ENCODE data around the gene PLXNA4.

The PLXNA4 gene

DNA sequence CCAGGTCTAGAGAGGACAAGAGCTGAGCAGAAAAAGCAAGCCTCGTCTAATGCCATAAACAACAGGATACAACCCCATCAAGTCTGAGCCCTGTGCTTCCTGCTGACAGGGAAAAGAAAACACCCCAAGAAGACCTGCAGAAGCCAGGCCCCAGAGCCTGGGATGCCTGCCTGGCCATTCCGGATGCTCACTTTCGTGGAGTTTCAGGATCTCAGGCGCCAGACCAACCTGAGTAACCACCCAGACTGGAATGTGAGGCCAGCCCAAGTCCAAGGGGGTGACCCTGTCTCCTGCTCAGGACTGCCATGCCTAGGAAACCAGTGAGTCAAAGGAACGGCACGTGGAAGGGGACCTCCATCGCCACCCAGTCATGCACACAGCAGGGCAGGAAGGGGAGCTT is 74.3 kb downstream of the PLXNA4 start:
- no peak for DNase-seq (ENCODE audit: low read depth)

DNA sequence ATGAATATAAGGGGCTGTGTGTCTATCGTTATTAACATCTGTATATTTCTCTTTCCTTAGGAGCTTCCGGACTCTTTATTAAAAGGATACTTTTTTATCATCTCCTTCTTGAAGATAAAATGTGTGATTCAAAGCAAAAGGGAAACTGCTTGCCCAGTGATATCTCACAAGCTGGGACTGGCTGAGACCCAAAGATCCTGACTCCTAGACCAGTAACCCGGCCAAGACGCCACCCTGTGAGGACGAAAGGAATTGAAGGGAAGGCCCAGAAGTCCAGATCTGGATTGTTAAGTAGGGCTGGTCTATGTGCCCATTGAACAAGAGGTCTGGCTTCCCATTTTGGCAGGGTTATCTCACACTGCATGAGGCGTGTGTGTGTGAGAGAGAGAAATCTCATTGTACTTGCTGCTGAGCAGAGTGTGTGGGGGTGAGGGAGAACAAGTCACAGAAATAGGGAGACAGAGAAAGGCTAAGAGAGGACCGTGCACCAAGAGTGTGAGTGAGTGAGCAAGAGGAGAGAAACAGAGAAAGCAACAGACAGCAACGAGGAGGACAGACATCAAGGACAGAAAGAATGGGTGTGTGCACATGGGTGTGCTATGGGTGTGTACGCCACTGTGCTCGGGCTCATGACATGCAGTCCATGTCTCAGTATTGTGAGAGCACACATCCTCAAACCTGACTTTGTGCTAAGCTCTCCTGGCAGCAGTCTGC is 75.4 kb downstream of the PLXNA4 start:
- no peak for DNase-seq (ENCODE audit: low read depth)

DNA sequence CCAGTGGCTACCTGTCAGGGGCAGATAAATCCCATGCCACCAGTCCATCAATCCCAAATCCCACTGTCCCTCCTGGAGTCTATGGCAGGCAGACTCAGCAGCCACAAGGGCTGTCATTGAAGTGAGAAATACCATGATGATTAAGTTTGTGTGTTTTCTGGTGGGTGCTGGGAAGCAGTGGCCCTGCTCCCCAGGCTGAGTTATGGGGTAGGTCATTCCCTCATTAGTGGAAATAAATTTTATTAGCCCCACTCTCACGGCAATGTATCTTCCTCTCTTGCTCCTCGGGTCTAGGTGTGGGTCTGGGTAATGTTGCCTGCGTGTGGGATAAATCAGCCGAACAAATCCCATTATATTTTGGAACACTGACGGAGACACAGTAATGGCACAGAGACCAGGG is 76.8 kb downstream of the PLXNA4 start:
- DNase-seq (ENCODE audit: low read depth): no peak

DNA sequence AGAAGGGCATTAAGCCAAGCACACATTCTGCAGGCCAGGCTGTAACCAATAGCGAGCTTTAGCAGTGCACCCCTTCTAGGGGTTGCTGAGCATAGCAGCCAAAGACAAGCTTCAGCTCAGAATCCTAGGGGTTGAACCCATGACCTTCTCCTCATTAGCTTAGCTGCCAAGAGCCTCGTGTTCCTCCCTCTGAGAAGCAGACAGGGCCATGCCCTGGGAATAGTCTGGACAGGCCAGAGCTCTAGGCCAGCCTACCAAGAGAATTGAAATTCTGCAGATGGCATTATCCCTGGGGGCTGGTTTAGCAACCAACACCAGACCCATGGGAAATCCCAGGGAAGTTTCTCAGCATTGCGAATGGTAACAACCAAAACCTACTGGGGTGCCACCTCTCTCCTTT is 77.2 kb downstream of the PLXNA4 start:
- no peak for DNase-seq (ENCODE audit: low read depth)

DNA sequence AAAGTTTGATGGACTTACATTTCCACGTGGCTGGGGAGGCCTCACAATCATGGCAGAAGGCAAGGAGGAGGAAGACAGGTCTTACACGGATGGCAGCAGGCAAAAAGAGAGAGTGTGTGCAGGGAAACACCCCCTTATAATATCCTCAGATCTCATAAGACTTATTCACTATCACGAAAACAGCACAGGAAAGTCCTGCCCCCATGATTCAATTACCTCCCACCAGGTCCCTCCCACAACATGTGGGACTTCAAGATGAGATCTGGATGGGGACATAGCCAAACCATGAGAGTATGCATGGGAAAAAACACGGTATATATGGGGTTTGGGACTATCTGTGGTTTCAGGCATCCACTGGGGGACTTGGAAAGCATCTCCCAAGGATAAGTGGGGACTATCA is 78.0 kb downstream of the PLXNA4 start:
- no peak for DNase-seq (ENCODE audit: low read depth)

DNA sequence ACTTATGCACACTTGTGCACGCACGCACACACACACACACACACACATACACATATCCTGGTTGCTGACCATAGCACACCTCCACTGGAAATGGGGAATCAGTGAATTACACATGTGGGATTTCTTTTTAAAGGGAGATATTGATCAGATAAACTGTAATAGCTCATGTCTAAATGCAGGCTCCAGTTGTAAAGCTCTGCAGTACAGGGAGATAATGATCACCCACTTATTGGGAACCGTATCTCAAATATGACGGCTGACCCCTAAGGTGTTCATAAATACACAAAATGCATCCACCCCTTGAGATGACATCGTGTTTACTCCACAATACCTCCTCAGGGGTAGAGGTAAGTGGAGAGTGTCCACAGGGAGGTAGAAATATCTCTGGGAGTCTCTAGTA is 79.2 kb downstream of the PLXNA4 start:
- no peak for DNase-seq (ENCODE audit: low read depth)

DNA sequence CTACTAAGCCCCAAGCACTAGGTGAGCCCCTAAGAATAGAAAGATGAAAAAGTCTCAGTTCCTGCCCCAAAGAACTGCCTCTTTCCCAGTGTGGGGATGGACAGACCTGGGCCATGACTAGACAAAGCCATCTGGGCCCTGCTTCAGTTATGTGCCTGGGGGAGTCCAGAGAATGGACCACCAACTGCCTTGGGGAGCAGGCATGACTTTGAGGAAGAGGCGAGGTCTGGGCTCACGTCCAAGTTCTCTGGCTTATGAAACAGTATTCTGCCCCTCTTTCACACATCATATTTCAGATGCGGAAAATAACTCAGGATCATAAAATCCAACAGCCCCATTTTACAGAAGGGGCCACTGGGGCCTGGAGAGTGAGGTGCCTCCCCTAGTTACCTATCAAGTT is 80.3 kb downstream of the PLXNA4 start:
- no peak for DNase-seq (ENCODE audit: low read depth)

DNA sequence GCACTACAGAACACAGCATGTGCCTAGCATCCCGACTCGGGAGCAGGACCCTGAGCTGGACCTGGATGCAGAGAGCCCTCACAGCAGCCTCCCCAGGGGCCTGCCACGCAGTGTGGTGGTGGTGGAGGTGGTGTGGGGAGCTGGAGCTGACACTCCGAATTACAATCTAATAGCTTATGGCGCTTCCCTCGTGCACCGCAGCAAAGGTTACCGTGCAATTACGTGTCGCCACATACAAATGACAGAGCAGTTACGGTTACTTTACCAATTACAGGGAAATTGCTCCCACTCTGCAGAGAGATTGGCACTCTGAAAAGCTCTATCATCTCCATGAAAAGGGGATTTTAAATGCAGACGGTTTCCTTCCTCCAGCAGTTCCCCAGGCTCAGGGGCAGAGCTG is 81.8 kb downstream of the PLXNA4 start:
- no peak for DNase-seq (ENCODE audit: low read depth)

DNA sequence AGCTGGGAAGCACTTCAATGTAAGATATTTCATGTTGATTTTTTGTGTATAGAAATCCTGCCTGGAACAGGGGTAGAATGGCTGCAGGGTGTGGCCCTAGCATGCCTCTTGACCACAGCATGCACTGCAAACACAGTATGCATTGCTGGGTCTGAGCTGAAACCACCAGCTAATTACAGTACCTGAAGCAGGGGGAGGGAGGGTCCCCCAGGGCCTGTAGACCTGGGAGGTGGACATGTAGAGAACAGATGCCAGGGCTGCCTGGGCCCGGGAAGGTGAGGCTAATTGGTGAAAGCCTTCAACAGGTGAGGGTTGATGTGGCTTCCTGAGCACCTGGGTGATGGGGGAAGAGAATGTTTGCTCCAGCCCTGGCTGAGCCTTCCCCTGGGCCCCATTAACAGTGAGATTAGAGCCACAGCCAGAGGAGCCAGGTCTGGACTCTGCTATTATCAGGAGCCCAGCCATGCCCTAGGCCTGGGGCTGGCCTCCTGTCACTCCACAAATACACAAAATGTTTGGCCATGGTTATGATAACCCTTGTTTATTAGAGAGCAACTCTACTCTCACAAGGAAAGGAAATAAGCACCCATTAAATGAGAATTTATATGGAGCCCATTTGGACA is 83.3 kb downstream of the PLXNA4 start:
- no peak for DNase-seq (ENCODE audit: low read depth)

DNA sequence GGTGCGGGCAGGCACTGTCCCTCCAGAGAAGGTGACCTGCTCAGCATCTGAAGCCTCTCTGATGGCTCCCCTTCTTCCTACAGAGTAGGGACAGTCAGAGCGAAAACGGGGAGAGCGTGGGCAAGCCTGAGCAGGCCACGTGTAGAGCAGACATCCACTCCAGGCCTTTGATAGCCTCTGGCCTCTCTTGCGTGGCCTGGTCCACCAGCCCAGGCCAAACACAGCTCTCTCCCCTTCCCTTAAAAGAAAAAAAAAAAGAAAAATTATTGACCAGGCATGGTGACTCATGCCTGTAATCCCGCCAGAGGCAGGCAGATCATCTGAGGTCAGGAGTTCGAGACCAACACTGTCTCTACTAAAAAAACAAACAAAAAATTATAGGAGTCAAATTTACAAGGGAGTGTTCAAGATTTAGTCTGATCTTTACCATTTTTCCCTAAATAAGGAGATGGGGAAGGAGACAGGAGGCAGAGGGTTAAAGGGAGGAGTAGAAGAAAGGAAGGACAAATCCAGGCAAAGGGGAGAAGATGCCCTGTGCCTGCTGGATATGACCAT is 84.8 kb downstream of the PLXNA4 start:
- DNase-seq (ENCODE audit: low read depth): no peak

DNA sequence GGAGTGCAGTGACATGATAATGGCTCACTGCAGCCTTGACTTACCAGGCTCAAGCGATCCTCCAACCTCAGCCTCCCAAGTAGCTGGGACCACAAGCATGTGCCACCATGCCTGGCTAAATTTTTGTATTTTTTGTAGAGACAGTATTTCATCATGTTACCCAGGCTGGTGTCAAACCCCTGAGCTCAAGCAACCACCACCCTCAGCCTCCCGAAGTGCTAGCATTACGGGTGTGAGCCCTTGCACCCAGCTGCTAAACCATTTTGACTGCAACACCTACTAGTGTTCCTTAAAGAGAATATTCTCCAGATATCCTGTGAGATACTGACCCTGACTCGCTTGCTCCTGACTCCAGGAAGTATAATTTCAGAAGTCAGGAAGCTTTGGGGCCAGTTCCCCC is 85.8 kb downstream of the PLXNA4 start:
- DNase-seq (ENCODE audit: low read depth): no peak

DNA sequence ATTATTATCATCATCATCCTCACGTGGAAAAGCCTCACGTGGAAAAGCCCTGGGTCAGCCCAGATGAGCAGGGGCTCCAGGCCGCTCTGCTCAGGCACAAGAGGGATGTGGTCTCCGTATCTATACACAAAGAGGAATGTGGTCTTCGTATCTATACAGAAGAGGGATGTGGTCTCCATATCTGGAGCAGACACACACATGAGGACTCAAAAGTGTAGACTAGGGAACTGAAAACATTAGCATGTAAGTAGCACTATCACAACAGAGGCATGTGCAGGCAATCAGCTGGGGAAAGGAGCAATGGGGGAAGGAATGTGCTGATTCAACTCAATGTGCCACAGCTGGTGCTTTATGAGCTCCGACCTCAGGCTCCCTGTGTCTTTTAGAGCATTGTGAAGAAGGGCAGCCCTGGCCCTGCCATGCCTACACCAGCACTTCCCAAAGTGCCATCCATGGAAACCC is 86.5 kb downstream of the PLXNA4 start:
- DNase-seq (ENCODE audit: low read depth): no peak

DNA sequence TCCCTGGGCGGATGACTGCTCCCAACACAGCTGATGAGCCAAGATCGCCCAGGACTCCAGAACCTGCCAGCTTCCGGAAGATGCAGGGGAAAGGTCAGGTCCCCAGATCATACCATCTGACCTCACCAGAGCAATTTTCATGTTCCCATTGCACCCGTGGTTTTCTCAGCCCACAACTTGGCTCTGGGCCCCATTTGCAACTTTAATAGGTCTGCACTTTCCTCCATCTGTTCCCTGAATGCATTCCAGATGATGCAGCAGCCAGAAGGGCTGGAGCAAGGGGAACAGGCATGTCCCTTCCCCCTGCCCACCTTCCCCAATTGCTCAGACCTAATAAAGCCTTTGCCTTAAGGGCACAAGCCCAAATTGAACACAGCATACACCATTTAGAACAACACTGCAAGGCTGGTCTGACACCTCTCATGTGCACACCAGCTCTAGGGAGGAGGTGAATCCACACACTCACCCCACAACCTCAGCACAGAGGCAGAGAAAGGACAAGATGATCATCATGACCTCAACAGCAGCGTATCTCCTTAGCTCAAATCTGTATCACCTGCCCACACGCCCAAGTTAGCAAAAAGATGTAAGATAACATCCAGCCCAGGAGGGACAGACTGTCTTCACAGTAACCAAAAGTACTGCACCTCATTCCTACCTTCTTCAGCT is 87.5 kb downstream of the PLXNA4 start:
- no peak for DNase-seq (ENCODE audit: low read depth)

DNA sequence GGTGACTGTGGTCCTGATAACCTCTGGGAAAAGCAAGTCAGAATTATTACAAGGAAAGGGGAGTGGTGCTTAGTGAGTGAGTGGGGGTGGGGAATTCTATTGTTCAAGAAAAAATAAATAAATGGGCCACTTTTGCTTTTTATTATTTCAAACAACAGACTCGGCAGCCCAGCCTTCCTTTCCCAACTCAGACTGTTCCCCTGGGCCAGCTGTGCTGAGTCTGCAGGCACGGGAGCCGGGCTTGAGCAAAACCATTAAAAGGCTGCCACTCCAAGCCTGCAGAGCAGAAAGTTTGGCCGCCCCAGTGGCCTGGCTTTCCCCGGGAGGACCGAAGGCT is 90.0 kb downstream of the PLXNA4 start:
- DNase-seq (ENCODE audit: low read depth): no peak

DNA sequence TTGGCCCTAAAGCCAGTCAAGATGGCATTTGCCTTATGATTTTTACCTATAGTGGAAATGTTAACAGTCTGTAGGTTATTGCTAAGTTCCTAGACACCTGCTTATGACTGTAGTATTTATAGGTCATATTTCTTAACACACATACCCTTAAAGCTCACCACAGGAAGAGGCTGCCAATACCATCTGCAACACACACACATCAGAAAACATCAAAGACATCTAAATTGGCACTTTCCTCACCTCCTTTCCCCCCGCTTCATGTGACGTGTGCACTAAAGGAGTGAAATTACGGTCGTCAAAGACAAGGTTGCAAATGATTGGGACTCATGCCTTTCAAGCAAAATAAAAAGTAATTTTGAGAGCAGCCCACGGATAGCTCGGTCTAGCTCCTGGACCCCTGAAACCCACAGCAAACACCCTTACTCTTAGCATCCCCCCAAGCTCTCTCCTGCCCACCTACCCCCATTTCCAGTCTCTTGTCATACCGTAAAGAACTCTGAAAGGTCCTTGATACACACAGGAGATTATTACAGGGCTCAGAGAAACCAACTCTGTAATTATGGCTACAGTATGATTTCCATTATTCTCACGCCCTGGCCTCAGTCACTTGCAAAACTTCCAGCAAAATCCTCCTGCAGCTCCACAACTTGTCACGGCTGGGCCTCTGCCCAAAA is 90.5 kb downstream of the PLXNA4 start:
- no peak for DNase-seq (ENCODE audit: low read depth)

DNA sequence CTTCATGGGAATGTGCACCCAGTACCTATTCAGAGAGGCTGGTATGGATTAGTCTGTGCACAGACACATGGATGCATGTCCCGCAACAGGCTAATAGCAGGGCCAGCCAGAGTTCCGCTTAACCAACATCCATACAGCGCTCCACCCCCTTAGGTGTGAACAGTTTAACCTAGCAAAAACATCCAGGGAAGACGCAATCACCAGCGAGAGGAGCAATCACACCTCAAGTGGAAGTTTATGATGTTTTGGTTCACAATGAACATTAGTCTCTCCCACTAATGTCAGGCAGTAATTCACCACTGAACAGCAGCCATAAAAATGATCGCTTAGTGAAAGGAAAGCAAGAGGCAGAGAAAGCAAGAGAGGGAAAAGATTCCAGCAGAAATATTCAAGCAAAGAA is 91.1 kb downstream of the PLXNA4 start:
- no peak for DNase-seq (ENCODE audit: low read depth)

DNA sequence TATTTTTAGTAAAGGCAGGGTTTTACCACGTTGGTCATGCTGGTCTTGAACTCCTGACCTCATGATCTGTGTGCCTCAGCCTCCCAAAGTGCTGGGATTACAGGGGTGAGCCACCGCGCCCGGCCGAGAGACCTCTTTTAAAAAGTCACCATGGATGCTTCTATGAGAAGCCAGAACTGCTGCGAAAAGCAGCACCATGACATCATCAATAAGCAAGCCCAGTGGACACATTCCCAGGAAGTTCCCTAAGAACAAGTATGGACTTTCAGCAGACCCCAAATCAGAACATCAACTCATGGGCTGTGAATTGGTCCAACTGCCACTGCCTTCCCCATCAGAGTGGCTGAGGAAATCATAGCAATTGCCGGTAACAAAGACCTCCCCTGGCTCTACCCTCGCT is 93.4 kb downstream of the PLXNA4 start:
- no peak for DNase-seq (ENCODE audit: low read depth)

DNA sequence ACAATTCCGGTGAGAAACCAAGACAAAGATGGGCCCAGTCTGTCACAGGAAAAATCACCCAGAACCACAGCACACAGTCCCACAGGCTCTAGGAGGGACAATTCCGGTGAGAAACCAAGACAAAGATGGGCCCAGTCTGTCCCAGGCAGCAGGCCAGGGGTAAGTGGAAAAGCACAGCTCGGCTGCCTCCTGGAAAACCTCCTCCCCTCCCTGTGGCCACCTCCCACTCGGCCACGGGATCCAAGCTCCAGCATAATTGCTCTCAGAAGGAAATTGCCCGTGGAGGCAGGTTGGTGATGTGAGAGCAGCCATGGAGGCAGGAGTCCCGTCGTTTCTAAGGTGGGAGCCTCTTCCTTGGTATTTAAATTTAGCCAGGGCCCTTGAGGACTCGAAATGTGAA is 95.7 kb downstream of the PLXNA4 start:
- DNase-seq (ENCODE audit: low read depth): no peak

DNA sequence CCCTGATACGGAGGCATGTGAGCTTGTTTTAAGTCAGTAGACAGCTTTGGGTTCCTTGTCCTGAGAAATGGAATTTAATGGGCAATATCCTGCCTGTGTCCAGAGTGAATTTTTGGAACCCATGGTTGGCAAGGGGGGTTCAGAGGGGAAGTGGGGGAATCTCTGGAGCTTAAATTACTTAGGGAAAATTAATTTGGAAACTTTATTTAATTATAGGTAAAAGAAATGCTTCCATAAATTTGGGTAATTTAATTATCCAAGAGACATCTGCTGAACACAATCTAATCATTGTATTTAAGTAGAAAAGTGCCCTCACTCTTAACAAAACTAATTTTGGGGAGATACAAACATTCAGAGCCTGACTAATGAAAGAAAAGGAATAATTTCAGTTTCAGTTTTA is 99.7 kb downstream of the PLXNA4 start:
- no peak for DNase-seq (ENCODE audit: low read depth)

DNA sequence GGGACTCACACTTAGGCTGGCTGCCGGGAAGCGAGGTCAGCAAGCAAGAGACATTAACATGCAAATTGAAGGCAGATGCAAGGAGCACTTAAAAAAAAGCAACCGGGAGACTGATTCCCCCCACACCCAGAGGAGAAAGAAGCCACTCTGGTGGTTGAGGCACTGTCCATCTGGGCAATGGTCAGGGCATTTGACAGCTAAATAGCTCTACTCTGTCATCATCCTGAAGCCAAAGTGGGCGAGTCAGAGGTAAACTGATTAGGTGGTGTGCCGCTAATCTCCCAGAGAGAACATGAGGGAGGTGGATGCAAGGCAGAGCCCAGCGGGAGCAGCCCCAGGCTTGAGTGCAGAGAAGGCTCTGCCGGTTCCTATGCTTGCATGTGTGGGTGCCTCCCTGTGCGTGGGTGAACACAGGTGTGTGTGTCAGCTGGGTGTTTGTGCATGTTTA is 100.6 kb downstream of the PLXNA4 start:
- no peak for DNase-seq (ENCODE audit: low read depth)

DNA sequence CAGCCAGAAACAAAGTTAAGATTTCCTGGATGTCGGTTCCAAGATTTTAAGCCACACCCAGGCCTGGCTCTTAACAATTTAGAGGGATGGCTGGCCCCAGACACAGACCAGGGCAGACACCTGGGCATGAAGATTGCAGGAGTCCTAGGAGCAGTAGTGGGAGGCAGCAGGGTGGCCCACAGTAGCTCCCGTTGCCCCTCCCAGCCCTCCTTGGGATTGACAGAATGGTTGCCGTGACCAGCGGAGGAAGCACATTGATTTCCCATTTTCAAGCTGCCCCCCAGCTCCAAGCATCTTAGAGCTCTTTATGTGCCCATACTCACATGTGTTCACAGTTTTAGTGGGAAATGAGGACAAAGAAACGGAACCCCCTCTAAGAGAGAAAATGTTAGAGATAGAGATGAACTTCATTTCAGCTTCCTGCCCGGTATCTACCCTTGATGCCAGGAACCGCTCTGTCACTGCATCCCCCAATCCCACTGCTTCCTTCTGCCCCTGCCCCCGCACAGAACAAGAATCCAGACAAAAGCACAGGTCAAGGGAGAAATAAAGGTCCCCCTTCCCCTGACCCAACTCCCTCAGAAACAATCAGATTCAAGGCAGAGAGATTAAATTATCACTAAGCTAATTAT is 101.1 kb downstream of the PLXNA4 start:
- no peak for DNase-seq (ENCODE audit: low read depth)

DNA sequence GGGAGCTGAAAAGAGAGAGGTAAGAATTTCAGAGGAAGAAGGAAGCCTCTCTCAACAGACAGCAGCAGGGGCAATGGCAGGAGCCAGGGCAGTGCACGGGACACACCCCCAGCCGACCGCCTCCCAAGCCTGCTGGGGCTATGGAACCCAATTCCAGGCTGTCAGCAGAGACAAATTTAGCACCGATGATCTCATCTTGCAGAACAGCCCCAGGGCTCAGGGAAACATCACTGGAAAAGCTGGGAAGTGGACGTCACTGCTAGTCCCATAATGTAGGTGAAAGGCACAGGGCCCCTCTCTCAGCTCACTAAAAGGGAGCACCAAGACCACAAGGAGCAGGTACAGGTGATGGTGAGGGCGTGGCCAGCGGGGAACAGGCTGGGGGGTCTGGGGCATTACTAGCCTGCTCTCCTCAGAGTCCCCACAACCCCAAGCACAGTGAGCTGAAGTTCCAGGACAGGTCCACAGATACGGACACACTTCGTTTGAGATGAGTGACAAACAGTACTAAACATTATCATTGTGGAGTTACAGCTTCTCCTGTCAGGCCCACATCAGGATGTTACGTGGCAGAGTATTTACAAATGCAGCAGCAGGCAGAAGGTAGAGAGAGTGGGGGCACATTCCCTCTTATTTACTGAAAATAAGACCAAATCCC is 103.7 kb downstream of the PLXNA4 start:
- DNase-seq (ENCODE audit: low read depth): no peak
